ENCODE results near the gene BPNT1.
"Not testable (repeated sequence)": the region's sequence is repeated elsewhere in the genome, so short reads cannot be mapped to it uniquely, and the experiment has no call there.

Gene BPNT1

GRCh38 chr1:220089650-220090556 lies at the start of gene BPNT1:
Gene BPNT1 (minus strand): TSS chr1:220089788. CDS start chr1:220079846, 9,942 bp downstream.
- peak; percentile 96 for DNase-seq (ENCODE audit: low read depth)

- DNase-seq (ENCODE audit: low read depth) = no peak
Observed at GRCh38 chr1:220137019-220137786, 47.6 kb upstream of the BPNT1 start.

GRCh38 chr1:220135755-220136154 lies 46.2 kb upstream of the BPNT1 start:
- no peak for DNase-seq (ENCODE audit: low read depth)

- DNase-seq (ENCODE audit: low read depth) = no peak
Observed at GRCh38 chr1:220129479-220130210, 40.1 kb upstream of the BPNT1 start.

GRCh38 chr1:220127076-220127475 lies 37.5 kb upstream of the BPNT1 start:
- no peak for DNase-seq (ENCODE audit: low read depth)

GRCh38 chr1:220124542-220124941 lies 35.0 kb upstream of the BPNT1 start:
- no peak for DNase-seq (ENCODE audit: low read depth)

GRCh38 chr1:220123889-220124288 lies 34.3 kb upstream of the BPNT1 start:
- DNase-seq (ENCODE audit: low read depth) = no peak

GRCh38 chr1:220123066-220123465 lies 33.5 kb upstream of the BPNT1 start:
- DNase-seq (ENCODE audit: low read depth) = no peak

GRCh38 chr1:220121791-220122530 lies 32.4 kb upstream of the BPNT1 start:
- no peak for DNase-seq (ENCODE audit: low read depth)

GRCh38 chr1:220119043-220119512 lies 29.5 kb upstream of the BPNT1 start:
- DNase-seq (ENCODE audit: low read depth) = no peak

GRCh38 chr1:220113136-220113695 lies 23.6 kb upstream of the BPNT1 start:
- no peak for DNase-seq (ENCODE audit: low read depth)

GRCh38 chr1:220112600-220112999 lies 23.0 kb upstream of the BPNT1 start:
- DNase-seq (ENCODE audit: low read depth) = not testable (repeated sequence)

- not testable (repeated sequence) for DNase-seq (ENCODE audit: low read depth)
Observed at GRCh38 chr1:220110473-220110872, 20.9 kb upstream of the BPNT1 start.

- no peak for DNase-seq (ENCODE audit: low read depth)
Observed at GRCh38 chr1:220099826-220100225, 10.2 kb upstream of the BPNT1 start.

- DNase-seq (ENCODE audit: low read depth) = peak; percentile 91
Observed at GRCh38 chr1:220094016-220094911, 4.7 kb upstream of the BPNT1 start, which contains the start of gene IARS2. Gene IARS2 (plus strand): TSS chr1:220094132. CDS start chr1:220094217, 85 bp downstream.

- DNase-seq (ENCODE audit: low read depth) = no peak
Observed at GRCh38 chr1:220093361-220094015, 3.9 kb upstream of the BPNT1 start.

- DNase-seq (ENCODE audit: low read depth) = no peak
Observed at GRCh38 chr1:220092694-220093093, 3.1 kb upstream of the BPNT1 start.

GRCh38 chr1:220086261-220086686 lies 3.3 kb downstream of the BPNT1 start:
- not testable (repeated sequence) for DNase-seq (ENCODE audit: low read depth)

- DNase-seq (ENCODE audit: low read depth) = no peak
Observed at GRCh38 chr1:220084460-220084859, 5.1 kb downstream of the BPNT1 start.

Data from stimulated activated CD4-positive, alpha-beta T cell treated with anti-CD3 and anti-CD28 coated beads, Interleukin-2, amount 100 ng/mL, for 4 hours (primary cell).